GM23338 (cell line): ENCODE measurements around the gene EDIL3. TPM values are rescaled to one million over a fixed set of nuclear protein-coding genes. Genes with fewer than 3 reads are reported as not detected.

ENCODE experiments used
- ATAC-seq: fragments of 200-7000 bp; cut with Tn5 transposase; 3 replicates; pipeline ENCODE4 v1.9.1; 2020
- DNase-seq: peaks from one replicate; pipeline ENCODE4 v3.0.0-alpha.2; 2015; ENCODE audit warnings: low spot score
- H2AFZ ChIP-seq: fragments of 200-600 bp; sonication (generic); 2 replicates; pipeline ENCODE4 v1.8.0; 2016; ENCODE audit warnings: antibody characterized with exemption, mild to moderate bottlenecking, moderate library complexity
- H3F3A ChIP-seq: fragments of 200-600 bp; sonication (generic); replicated peaks from 2 replicates; pipeline ENCODE4 v1.8.0; 2017; ENCODE audit warnings: antibody characterized with exemption, mixed run types, low read depth
- H3K27ac ChIP-seq: fragments of 200-600 bp; sonication (generic); 2 replicates; pipeline ENCODE4 v1.6.1; 2016; ENCODE audit warnings: low read depth
- H3K27me3 ChIP-seq: fragments of 200-600 bp; sonication (generic); 2 replicates; pipeline ENCODE4 v1.8.0; 2016; ENCODE audit warnings: mild to moderate bottlenecking, mixed run types, moderate library complexity; ENCODE audit not compliant: insufficient read depth
- H3K36me3 ChIP-seq: fragments of 200-600 bp; sonication (generic); 2 replicates; pipeline ENCODE4 v1.8.0; 2016; ENCODE audit warnings: mild to moderate bottlenecking; ENCODE audit not compliant: insufficient read depth
- H3K4me1 ChIP-seq: fragments of 200-600 bp; sonication (generic); 2 replicates; pipeline ENCODE4 v1.8.0; 2016; ENCODE audit warnings: mild to moderate bottlenecking, moderate library complexity; ENCODE audit not compliant: insufficient read depth
- H3K4me2 ChIP-seq: fragments of 200-600 bp; sonication (generic); 2 replicates; pipeline ENCODE4 v1.7.1; 2017; ENCODE audit warnings: mixed run types
- H3K4me3 ChIP-seq: fragments of 200-600 bp; sonication (generic); 2 replicates; pipeline ENCODE4 v1.6.1; 2016; ENCODE audit warnings: mixed run types
- H3K79me2 ChIP-seq: fragments of 200-600 bp; sonication (generic); replicated peaks from 2 replicates; pipeline ENCODE4 v1.8.0; 2017; ENCODE audit warnings: mild to moderate bottlenecking; ENCODE audit not compliant: insufficient read depth
- H3K9me2 ChIP-seq: fragments of 200-600 bp; sonication (generic); 2 replicates; pipeline ENCODE4 v1.8.0; 2017; ENCODE audit not compliant: insufficient read depth
- H4K20me1 ChIP-seq: fragments of 200-600 bp; sonication (generic); replicated peaks from 2 replicates; pipeline ENCODE4 v1.8.0; 2017; ENCODE audit warnings: mild to moderate bottlenecking; ENCODE audit not compliant: insufficient read depth
- H3K27ac Mint-ChIP-seq: 2 replicates; pipeline ENCODE4 v1.8.0; 2020; ENCODE audit warnings: inconsistent platforms, mild to moderate bottlenecking, moderate library complexity, mixed read lengths
- H3K27me3 Mint-ChIP-seq: 3 replicates; pipeline ENCODE4 v1.8.0; 2022; ENCODE audit warnings: low read depth, mild to moderate bottlenecking, moderate library complexity, mixed read lengths, inconsistent platforms; ENCODE audit not compliant: insufficient read depth, poor library complexity
- H3K36me3 Mint-ChIP-seq: 3 replicates; pipeline ENCODE4 v1.8.0; 2021; ENCODE audit warnings: low read depth, mild to moderate bottlenecking, inconsistent platforms, moderate library complexity, mixed read lengths
- H3K4me1 Mint-ChIP-seq: 3 replicates; pipeline ENCODE4 v1.8.0; 2020; ENCODE audit warnings: mild to moderate bottlenecking, inconsistent platforms, mixed read lengths
- H3K4me3 Mint-ChIP-seq: 3 replicates; pipeline ENCODE4 v1.8.0; 2021; ENCODE audit warnings: moderate library complexity, mild to moderate bottlenecking, inconsistent platforms, mixed read lengths
- H3K9me3 Mint-ChIP-seq: 3 replicates; pipeline ENCODE4 v1.8.0; 2020; ENCODE audit warnings: moderate library complexity, mild to moderate bottlenecking, inconsistent platforms, mixed read lengths
- CTCF ChIP-seq, 2 experiments: fragments of 200-600 bp in 1 of 2; sonication (generic) in 1 of 2; conservative IDR thresholded peaks; 2 replicates each; pipeline versions ENCODE4 v1.5.1 to v1.6.1; 2016 to 2017; ENCODE audit warnings: antibody characterized with exemption in 2 of 2, low read depth in 2 of 2, mild to moderate bottlenecking in 2 of 2, moderate library complexity in 1 of 2
- ETS1 ChIP-seq: IDR thresholded peaks from 2 replicates; pipeline ENCODE4 v1.6.1; 2016; ENCODE audit warnings: antibody characterized with exemption
- EZH2 ChIP-seq: fragments of 200-600 bp; sonication (generic); IDR thresholded peaks from one replicate; pipeline ENCODE4 v1.8.0; 2017; ENCODE audit warnings: antibody characterized with exemption, mild to moderate bottlenecking, low read depth; ENCODE audit not compliant: unreplicated experiment
- EZH2phosphoT487 ChIP-seq: fragments of 200-600 bp; sonication (generic); IDR thresholded peaks from one replicate; pipeline ENCODE4 v1.8.1; 2018; ENCODE audit warnings: antibody characterized with exemption; ENCODE audit not compliant: unreplicated experiment
- JUNB ChIP-seq: IDR thresholded peaks from one replicate; pipeline ENCODE4 v1.6.1; 2016; ENCODE audit warnings: antibody characterized with exemption; ENCODE audit not compliant: unreplicated experiment
- NANOG ChIP-seq: IDR thresholded peaks from 2 replicates; pipeline ENCODE4 v1.6.1; 2016; ENCODE audit warnings: antibody characterized with exemption, borderline replicate concordance
- STAT1 ChIP-seq: IDR thresholded peaks from one replicate; pipeline ENCODE4 v1.6.1; 2016; ENCODE audit warnings: antibody characterized with exemption; ENCODE audit not compliant: unreplicated experiment
- ZNF114 ChIP-seq: fragments of 250-450 bp; sonication (Bioruptor Pico); IDR thresholded peaks from 2 replicates; pipeline ENCODE4 v1.5.0; 2020; ENCODE audit warnings: mild to moderate bottlenecking, moderate library complexity
- ZNF331 ChIP-seq: fragments of 250-450 bp; sonication (Bioruptor Pico); IDR thresholded peaks from 2 replicates; pipeline ENCODE4 v1.5.0; 2020; ENCODE audit warnings: low read depth, mild to moderate bottlenecking, moderate library complexity
- polyA plus RNA-seq: library from polyadenylated mRNA; unstranded; fragments of >200 nt; fragmentation: Nextera tagmentation; extraction: Ambion mirVana; gene quantifications from 2 replicates; pipeline ENCODE4 v1.2.1, GENCODE V29; 2016
- total RNA-seq: library from RNA; depleted of rRNA; stranded (reverse); fragments of >200 nt; shearing (Covaris generic); gene quantifications from 2 replicates; pipeline ENCODE4 v1.2.3, GENCODE V29; 2014
- TF ChIP-seq, protein P1 (sequence below): IDR thresholded peaks from one replicate; pipeline ENCODE4 v1.6.1; 2018; ENCODE audit warnings: antibody characterized with exemption; ENCODE audit not compliant: unreplicated experiment
- TF ChIP-seq, protein P2 (sequence below): fragments of 250-450 bp; sonication (Bioruptor Pico); IDR thresholded peaks from 2 replicates; pipeline ENCODE4 v1.5.0; 2020; ENCODE audit warnings: mild to moderate bottlenecking, moderate library complexity

The EDIL3 gene
- total and polyA plus RNA-seq, 2 experiments from 2014 or later: 43.3 to 61.9 TPM

GRCh38 chr5:84304599-84304998 lies 80.1 kb downstream of the EDIL3 start:
- Mint-ChIP-seq H3K9me3 (no peaks in the 10 kb centered on the region), H3K27me3 (no peaks in the 10 kb centered on the region), H3K36me3 (no peaks in the 10 kb centered on the region), H3K4me1 (peaks cover 12% of the 10 kb centered on the region), H3K4me3 (no peak overlapping the region), H3K27ac (peak overlapping the region; percentile 12; the same call in 1 of the 2 replicates)
- no peaks in the 10 kb centered on the region for H4K20me1 ChIP-seq
- no peaks in the 10 kb centered on the region for H3K36me3 ChIP-seq
- no peaks in the 10 kb centered on the region for H3F3A ChIP-seq
- TF ChIP-seq, protein P1, sequence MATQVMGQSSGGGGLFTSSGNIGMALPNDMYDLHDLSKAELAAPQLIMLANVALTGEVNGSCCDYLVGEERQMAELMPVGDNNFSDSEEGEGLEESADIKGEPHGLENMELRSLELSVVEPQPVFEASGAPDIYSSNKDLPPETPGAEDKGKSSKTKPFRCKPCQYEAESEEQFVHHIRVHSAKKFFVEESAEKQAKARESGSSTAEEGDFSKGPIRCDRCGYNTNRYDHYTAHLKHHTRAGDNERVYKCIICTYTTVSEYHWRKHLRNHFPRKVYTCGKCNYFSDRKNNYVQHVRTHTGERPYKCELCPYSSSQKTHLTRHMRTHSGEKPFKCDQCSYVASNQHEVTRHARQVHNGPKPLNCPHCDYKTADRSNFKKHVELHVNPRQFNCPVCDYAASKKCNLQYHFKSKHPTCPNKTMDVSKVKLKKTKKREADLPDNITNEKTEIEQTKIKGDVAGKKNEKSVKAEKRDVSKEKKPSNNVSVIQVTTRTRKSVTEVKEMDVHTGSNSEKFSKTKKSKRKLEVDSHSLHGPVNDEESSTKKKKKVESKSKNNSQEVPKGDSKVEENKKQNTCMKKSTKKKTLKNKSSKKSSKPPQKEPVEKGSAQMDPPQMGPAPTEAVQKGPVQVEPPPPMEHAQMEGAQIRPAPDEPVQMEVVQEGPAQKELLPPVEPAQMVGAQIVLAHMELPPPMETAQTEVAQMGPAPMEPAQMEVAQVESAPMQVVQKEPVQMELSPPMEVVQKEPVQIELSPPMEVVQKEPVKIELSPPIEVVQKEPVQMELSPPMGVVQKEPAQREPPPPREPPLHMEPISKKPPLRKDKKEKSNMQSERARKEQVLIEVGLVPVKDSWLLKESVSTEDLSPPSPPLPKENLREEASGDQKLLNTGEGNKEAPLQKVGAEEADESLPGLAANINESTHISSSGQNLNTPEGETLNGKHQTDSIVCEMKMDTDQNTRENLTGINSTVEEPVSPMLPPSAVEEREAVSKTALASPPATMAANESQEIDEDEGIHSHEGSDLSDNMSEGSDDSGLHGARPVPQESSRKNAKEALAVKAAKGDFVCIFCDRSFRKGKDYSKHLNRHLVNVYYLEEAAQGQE: no peak
- no peak for TF ChIP-seq ZNF331
- TF ChIP-seq JUNB: no peak
- TF ChIP-seq ETS1: no peak
- TF ChIP-seq STAT1: no peak
- no peak for TF ChIP-seq CTCF (conservative IDR thresholded peaks at IDR 0.05; ENCODE audit: low read depth in 2 of 2)
- TF ChIP-seq, protein P2, sequence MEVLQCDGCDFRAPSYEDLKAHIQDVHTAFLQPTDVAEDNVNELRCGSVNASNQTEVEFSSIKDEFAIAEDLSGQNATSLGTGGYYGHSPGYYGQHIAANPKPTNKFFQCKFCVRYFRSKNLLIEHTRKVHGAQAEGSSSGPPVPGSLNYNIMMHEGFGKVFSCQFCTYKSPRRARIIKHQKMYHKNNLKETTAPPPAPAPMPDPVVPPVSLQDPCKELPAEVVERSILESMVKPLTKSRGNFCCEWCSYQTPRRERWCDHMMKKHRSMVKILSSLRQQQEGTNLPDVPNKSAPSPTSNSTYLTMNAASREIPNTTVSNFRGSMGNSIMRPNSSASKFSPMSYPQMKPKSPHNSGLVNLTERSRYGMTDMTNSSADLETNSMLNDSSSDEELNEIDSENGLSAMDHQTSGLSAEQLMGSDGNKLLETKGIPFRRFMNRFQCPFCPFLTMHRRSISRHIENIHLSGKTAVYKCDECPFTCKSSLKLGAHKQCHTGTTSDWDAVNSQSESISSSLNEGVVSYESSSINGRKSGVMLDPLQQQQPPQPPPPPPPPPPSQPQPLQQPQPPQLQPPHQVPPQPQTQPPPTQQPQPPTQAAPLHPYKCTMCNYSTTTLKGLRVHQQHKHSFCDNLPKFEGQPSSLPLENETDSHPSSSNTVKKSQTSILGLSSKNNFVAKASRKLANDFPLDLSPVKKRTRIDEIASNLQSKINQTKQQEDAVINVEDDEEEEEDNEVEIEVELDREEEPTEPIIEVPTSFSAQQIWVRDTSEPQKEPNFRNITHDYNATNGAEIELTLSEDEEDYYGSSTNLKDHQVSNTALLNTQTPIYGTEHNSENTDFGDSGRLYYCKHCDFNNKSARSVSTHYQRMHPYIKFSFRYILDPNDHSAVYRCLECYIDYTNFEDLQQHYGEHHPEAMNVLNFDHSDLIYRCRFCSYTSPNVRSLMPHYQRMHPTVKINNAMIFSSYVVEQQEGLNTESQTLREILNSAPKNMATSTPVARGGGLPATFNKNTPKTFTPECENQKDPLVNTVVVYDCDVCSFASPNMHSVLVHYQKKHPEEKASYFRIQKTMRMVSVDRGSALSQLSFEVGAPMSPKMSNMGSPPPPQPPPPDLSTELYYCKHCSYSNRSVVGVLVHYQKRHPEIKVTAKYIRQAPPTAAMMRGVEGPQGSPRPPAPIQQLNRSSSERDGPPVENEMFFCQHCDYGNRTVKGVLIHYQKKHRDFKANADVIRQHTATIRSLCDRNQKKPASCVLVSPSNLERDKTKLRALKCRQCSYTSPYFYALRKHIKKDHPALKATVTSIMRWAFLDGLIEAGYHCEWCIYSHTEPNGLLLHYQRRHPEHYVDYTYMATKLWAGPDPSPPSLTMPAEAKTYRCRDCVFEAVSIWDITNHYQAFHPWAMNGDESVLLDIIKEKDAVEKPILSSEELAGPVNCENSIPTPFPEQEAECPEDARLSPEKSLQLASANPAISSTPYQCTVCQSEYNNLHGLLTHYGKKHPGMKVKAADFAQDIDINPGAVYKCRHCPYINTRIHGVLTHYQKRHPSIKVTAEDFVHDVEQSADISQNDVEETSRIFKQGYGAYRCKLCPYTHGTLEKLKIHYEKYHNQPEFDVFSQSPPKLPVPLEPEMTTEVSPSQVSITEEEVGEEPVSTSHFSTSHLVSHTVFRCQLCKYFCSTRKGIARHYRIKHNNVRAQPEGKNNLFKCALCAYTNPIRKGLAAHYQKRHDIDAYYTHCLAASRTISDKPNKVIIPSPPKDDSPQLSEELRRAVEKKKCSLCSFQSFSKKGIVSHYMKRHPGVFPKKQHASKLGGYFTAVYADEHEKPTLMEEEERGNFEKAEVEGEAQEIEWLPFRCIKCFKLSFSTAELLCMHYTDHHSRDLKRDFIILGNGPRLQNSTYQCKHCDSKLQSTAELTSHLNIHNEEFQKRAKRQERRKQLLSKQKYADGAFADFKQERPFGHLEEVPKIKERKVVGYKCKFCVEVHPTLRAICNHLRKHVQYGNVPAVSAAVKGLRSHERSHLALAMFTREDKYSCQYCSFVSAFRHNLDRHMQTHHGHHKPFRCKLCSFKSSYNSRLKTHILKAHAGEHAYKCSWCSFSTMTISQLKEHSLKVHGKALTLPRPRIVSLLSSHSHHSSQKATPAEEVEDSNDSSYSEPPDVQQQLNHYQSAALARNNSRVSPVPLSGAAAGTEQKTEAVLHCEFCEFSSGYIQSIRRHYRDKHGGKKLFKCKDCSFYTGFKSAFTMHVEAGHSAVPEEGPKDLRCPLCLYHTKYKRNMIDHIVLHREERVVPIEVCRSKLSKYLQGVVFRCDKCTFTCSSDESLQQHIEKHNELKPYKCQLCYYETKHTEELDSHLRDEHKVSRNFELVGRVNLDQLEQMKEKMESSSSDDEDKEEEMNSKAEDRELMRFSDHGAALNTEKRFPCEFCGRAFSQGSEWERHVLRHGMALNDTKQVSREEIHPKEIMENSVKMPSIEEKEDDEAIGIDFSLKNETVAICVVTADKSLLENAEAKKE (CRISPR knock-in tag): no peak
- TF ChIP-seq EZH2phosphoT487: no peak
- no peak for TF ChIP-seq ZNF114
- no peak for TF ChIP-seq NANOG
- no peak for TF ChIP-seq EZH2
- H3K79me2 ChIP-seq: no peaks in the 10 kb centered on the region
- H3K4me3 ChIP-seq: no peak overlapping the region
- no peaks in the 10 kb centered on the region for H3K9me2 ChIP-seq
- peaks cover 10% of the 10 kb centered on the region; the same call in 1 of the 2 replicates for H3K4me1 ChIP-seq
- no peak overlapping the region for H3K4me2 ChIP-seq
- no peak for ATAC-seq
- H3K27me3 ChIP-seq: no peaks in the 10 kb centered on the region
- DNase-seq: no peak
- H3K27ac ChIP-seq: no peak overlapping the region
- H2AFZ ChIP-seq: no peak overlapping the region
